Measurements from ENCODE around the gene PMF1. TPM values are rescaled to one million over a fixed set of nuclear protein-coding genes. Genes with fewer than 3 reads are reported as not detected.
"Not testable (repeated sequence)": the region's sequence is repeated elsewhere in the genome, so short reads cannot be mapped to it uniquely, and the experiment has no call there.

PMF1 gene
- polyA plus RNA-seq, 4 donors, result 53.5 to 65.9 (median 62.2) TPM

DNA sequence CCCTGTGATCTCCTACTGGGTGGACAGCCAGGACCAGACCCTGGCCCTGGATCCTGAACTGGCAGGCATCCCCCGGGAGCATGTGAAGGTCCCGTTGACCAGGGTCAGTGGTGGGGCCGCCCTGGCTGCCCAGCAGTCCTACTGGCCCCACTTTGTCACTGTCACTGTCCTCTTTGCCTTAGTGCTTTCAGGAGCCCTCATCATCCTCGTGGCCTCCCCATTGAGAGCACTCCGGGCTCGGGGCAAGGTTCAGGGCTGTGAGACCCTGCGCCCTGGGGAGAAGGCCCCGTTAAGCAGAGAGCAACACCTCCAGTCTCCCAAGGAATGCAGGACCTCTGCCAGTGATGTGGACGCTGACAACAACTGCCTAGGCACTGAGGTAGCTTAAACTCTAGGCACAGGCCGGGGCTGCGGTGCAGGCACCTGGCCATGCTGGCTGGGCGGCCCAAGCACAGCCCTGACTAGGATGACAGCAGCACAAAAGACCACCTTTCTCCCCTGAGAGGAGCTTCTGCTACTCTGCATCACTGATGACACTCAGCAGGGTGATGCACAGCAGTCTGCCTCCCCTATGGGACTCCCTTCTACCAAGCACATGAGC, 36.1 kb upstream of the PMF1 start:
- DNase-seq (no peak), FAIRE-seq (no peak)
- WGBS, 3 donors, result 86 to 89% (median 87%) methylated on average over 12 of the region's 12 CpGs
- H3K4me1 ChIP-seq (ENCODE audit: control insufficient read depth in 3 of 3, insufficient read depth in 2 of 3, low read depth in 1 of 3, low read length in 2 of 3), result peaks cover 0 to 20% (median 0%) of the 10 kb centered on the region in 3 donors
- peaks cover 0 to 21% (median 0%) of the 10 kb centered on the region in 3 donors for H3K36me3 ChIP-seq (ENCODE audit: control insufficient read depth in 3 of 3, insufficient read depth in 2 of 3, low read depth in 1 of 3, low read length in 3 of 3)
- H3K9me3 ChIP-seq (ENCODE audit: control insufficient read depth in 2 of 2, insufficient read depth in 1 of 2, low read depth in 1 of 2, low read length in 1 of 2), result no peaks in the 10 kb centered on the region
- H3K27me3 ChIP-seq (ENCODE audit: control insufficient read depth in 3 of 3, insufficient read depth in 3 of 3, low read length in 3 of 3), result no peaks in the 10 kb centered on the region
- no peak overlapping the region for H3K4me3 ChIP-seq (ENCODE audit: low read depth in 1 of 3, low read length in 3 of 3)
- no peak overlapping the region for H3K27ac ChIP-seq (ENCODE audit: low read depth in 1 of 3, low read length in 2 of 3)

DNA sequence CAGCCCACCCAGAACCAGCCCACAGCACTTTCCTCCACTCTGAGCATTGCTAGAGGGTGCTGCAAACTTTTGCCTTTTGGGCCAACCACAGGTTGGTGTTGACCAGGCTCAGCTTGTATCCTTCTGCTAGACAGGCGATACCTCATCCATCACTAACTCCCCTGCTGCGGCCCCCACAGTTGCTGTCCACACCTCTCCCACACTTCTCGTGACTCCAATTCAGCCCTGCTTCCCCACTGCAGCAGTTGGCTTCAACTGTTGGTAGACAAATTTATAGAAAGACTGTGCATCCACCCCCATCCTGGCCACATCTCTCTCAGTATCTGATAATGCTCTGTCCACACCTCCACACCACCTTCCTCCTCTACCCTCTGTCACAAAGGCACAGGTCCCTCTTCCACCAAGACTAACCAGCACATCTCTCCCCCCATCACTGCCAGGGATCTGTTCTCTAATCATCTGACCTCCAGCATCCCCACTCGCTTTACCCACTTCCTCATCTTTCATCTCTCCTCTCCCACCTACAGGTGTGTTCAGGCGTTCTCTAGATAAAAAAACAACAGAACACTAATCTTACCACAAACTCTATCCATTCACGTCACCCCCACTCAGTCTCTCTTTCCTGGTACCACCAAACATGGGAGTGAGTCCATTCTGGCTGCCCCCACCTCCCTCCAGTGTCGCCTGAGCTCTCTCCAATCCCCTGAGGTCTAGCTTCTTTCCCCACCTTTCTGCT, 34.7 kb upstream of the PMF1 start:
- H3K36me3 ChIP-seq (ENCODE audit: control insufficient read depth in 3 of 3, insufficient read depth in 2 of 3, low read depth in 1 of 3, low read length in 3 of 3), result peaks cover 0 to 21% (median 0%) of the 10 kb centered on the region in 3 donors
- no peak for DNase-seq
- H3K9me3 ChIP-seq (ENCODE audit: control insufficient read depth in 2 of 2, insufficient read depth in 1 of 2, low read depth in 1 of 2, low read length in 1 of 2), result no peaks in the 10 kb centered on the region
- 72 to 81% (median 74%) methylated on average over 7 of the region's 7 CpGs for WGBS, 3 donors
- H3K27me3 ChIP-seq (ENCODE audit: control insufficient read depth in 3 of 3, insufficient read depth in 3 of 3, low read length in 3 of 3), result no peaks in the 10 kb centered on the region
- H3K4me1 ChIP-seq (ENCODE audit: control insufficient read depth in 3 of 3, insufficient read depth in 2 of 3, low read depth in 1 of 3, low read length in 2 of 3), result peaks cover 0 to 29% (median 0%) of the 10 kb centered on the region in 3 donors
- no peak overlapping the region for H3K4me3 ChIP-seq (ENCODE audit: low read depth in 1 of 3, low read length in 3 of 3)
- FAIRE-seq, result no peak
- H3K27ac ChIP-seq (ENCODE audit: low read depth in 1 of 3, low read length in 2 of 3), result no peak overlapping the region

DNA sequence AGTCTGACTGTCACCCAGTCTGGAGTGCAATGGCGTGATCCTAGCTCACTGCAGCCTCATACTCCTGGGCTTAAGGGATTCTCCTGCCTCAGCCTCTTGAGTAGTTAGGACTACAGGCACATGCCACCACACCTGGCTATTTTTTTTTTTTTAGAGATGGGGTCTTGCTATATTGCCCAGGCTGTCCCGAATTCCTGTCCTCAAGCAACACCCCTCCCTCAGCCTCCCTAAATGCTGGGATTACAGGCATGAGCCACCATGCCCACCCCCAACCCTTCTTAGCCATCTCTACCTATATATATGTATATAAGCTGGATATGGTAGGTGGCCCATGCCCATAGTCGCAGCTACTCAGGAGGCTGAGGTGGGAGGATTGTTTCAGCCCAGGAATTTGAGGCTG, 32.3 kb upstream of the PMF1 start:
- Histone ChIP-seq H3K27ac (ENCODE audit: low read depth in 1 of 3, low read length in 2 of 3) (peak overlapping the region in 1 of 3 donors; percentile 88), H3K4me3 (ENCODE audit: low read depth in 1 of 3, low read length in 3 of 3) (no peak overlapping the region), H3K27me3 (ENCODE audit: control insufficient read depth in 3 of 3, insufficient read depth in 3 of 3, low read length in 3 of 3) (no peaks in the 10 kb centered on the region), H3K9me3 (ENCODE audit: control insufficient read depth in 2 of 2, insufficient read depth in 1 of 2, low read depth in 1 of 2, low read length in 1 of 2) (no peaks in the 10 kb centered on the region), H3K36me3 (ENCODE audit: control insufficient read depth in 3 of 3, insufficient read depth in 2 of 3, low read depth in 1 of 3, low read length in 3 of 3) (peaks cover 0 to 13% (median 0%) of the 10 kb centered on the region in 3 donors), H3K4me1 (ENCODE audit: control insufficient read depth in 3 of 3, insufficient read depth in 2 of 3, low read depth in 1 of 3, low read length in 2 of 3) (peaks cover 0 to 40% (median 3%) of the 10 kb centered on the region in 3 donors)
- 95 to 100% (median 96%) methylated on average over 3 of the region's 3 CpGs for WGBS, 3 donors
- no peak for DNase-seq
- no peak for FAIRE-seq

DNA sequence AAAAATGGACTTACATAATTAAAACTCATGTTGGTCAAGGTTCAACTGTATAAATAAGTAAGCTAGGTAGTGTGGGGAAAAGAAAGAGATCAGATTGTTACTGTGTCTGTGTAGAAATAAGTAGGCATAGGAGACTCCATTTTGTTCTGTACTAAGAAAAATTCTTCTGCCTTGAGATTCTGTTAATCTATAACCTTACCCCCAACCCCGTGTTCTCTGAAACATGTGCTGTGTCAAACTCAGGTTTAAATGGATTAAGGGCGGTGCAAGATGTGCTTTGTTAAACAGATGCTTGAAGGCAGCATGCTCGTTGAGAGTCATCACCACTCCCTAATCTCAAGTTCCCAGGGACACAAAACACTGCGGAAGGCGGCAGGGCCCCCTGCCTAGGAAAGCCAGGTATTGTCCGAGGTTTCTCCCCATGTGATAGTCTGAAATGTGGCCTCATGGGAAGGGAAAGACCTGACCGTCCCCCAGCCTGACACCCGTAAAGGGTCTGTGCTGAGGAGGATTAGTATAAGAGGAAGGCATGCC, 31.3 kb upstream of the PMF1 start:
- not testable (repeated sequence) for FAIRE-seq
- WGBS, 3 donors, result 16 to 40% (median 32%) methylated on average over 8 of the region's 8 CpGs

GRCh38 chr1:156182010-156182779, 30.6 kb upstream of the PMF1 start:
- H3K4me1 ChIP-seq (ENCODE audit: control insufficient read depth in 3 of 3, insufficient read depth in 2 of 3, low read depth in 1 of 3, low read length in 2 of 3), result peaks cover 0 to 40% (median 3%) of the 10 kb centered on the region in 3 donors
- WGBS, 3 donors, result 52 to 68% (median 61%) methylated on average over 11 to 12 of the region's 12 CpGs
- peak in 1 of 2 donors; percentile 63 for DNase-seq
- H3K27ac ChIP-seq (ENCODE audit: low read depth in 1 of 3, low read length in 2 of 3), result peak overlapping the region in 2 of 3 donors; percentile 64 to 88
- not testable (repeated sequence) for H3K27me3 ChIP-seq (ENCODE audit: control insufficient read depth in 3 of 3, insufficient read depth in 3 of 3, low read length in 3 of 3); FAIRE-seq; H3K4me3 ChIP-seq (ENCODE audit: low read depth in 1 of 3, low read length in 3 of 3); H3K36me3 ChIP-seq (ENCODE audit: control insufficient read depth in 3 of 3, insufficient read depth in 2 of 3, low read depth in 1 of 3, low read length in 3 of 3); H3K9me3 ChIP-seq (ENCODE audit: control insufficient read depth in 2 of 2, insufficient read depth in 1 of 2, low read depth in 1 of 2, low read length in 1 of 2)

More for the DNA sequence above, 31.3 kb upstream of the PMF1 start:
- not testable (repeated sequence) for H3K4me3 ChIP-seq (ENCODE audit: low read depth in 1 of 3, low read length in 3 of 3); H3K36me3 ChIP-seq (ENCODE audit: control insufficient read depth in 3 of 3, insufficient read depth in 2 of 3, low read depth in 1 of 3, low read length in 3 of 3); H3K27me3 ChIP-seq (ENCODE audit: control insufficient read depth in 3 of 3, insufficient read depth in 3 of 3, low read length in 3 of 3); H3K9me3 ChIP-seq (ENCODE audit: control insufficient read depth in 2 of 2, insufficient read depth in 1 of 2, low read depth in 1 of 2, low read length in 1 of 2)
- Histone ChIP-seq H3K4me1 (ENCODE audit: control insufficient read depth in 3 of 3, insufficient read depth in 2 of 3, low read depth in 1 of 3, low read length in 2 of 3) (peaks cover 0 to 40% (median 3%) of the 10 kb centered on the region in 3 donors), H3K27ac (ENCODE audit: low read depth in 1 of 3, low read length in 2 of 3) (peak overlapping the region in 2 of 3 donors; percentile 43 to 88)
- DNase-seq, result peak in 1 of 2 donors; percentile 59

GRCh38 chr1:156186347-156187177, 26.2 kb upstream of the PMF1 start:
- DNase-seq, result peak; percentile 34 to 72
- WGBS, 3 donors, result 77 to 90% (median 90%) methylated on average over 2 of the region's 2 CpGs
- not testable (repeated sequence) for H3K4me3 ChIP-seq (ENCODE audit: low read depth in 1 of 3, low read length in 3 of 3)

GRCh38 chr1:156190265-156190664, 22.5 kb upstream of the PMF1 start:
- not testable (repeated sequence) for H3K27me3 ChIP-seq (ENCODE audit: control insufficient read depth in 3 of 3, insufficient read depth in 3 of 3, low read length in 3 of 3); FAIRE-seq; H3K36me3 ChIP-seq (ENCODE audit: control insufficient read depth in 3 of 3, insufficient read depth in 2 of 3, low read depth in 1 of 3, low read length in 3 of 3); H3K4me3 ChIP-seq (ENCODE audit: low read depth in 1 of 3, low read length in 3 of 3)
- peak; percentile 25 to 44 for DNase-seq
- WGBS, 3 donors, result 25 to 68% (median 42%) methylated on average over 4 of the region's 4 CpGs
- H3K27ac ChIP-seq (ENCODE audit: low read depth in 1 of 3, low read length in 2 of 3), result peak overlapping the region in 1 of 3 donors; percentile 76
- peaks cover 0 to 30% of the 10 kb centered on the region in 2 donors for H3K9me3 ChIP-seq (ENCODE audit: control insufficient read depth in 2 of 2, insufficient read depth in 1 of 2, low read depth in 1 of 2, low read length in 1 of 2)
- peaks cover 0 to 24% (median 3%) of the 10 kb centered on the region in 3 donors for H3K4me1 ChIP-seq (ENCODE audit: control insufficient read depth in 3 of 3, insufficient read depth in 2 of 3, low read depth in 1 of 3, low read length in 2 of 3)

More at GRCh38 chr1:156186347-156187177, 26.2 kb upstream of the PMF1 start:
- H3K9me3 ChIP-seq (ENCODE audit: control insufficient read depth in 2 of 2, insufficient read depth in 1 of 2, low read depth in 1 of 2, low read length in 1 of 2), result peaks cover 0 to 30% of the 10 kb centered on the region in 2 donors
- H3K27me3 ChIP-seq (ENCODE audit: control insufficient read depth in 3 of 3, insufficient read depth in 3 of 3, low read length in 3 of 3); FAIRE-seq; H3K36me3 ChIP-seq (ENCODE audit: control insufficient read depth in 3 of 3, insufficient read depth in 2 of 3, low read depth in 1 of 3, low read length in 3 of 3): not testable (repeated sequence)
- H3K27ac ChIP-seq (ENCODE audit: low read depth in 1 of 3, low read length in 2 of 3), result peak overlapping the region in 1 of 3 donors; percentile 31
- peaks cover 0 to 27% (median 3%) of the 10 kb centered on the region in 3 donors for H3K4me1 ChIP-seq (ENCODE audit: control insufficient read depth in 3 of 3, insufficient read depth in 2 of 3, low read depth in 1 of 3, low read length in 2 of 3)

All from small intestine (tissue), 7 donors.